HFF-Myc (cell line): ENCODE results near the gene CSNK2A1.

Source experiments
- DNase-seq: peaks from one replicate; pipeline ENCODE4 v3.0.0-alpha.2; 2011; ENCODE audit warnings: low read depth; ENCODE audit errors: extremely low read depth
- H3K4me3 ChIP-seq: replicated peaks from 2 replicates; pipeline ENCODE4 v1.5.1; 2011; ENCODE audit warnings: low read depth, mild to moderate bottlenecking, control low read depth, low read length
- TF ChIP-seq, protein P1 (sequence below): IDR thresholded peaks from 2 replicates; pipeline ENCODE4 v1.5.1; 2012; ENCODE audit warnings: mild to moderate bottlenecking, low read depth, low read length, control low read depth; ENCODE audit errors: missing control alignments

CSNK2A1 gene

DNA sequence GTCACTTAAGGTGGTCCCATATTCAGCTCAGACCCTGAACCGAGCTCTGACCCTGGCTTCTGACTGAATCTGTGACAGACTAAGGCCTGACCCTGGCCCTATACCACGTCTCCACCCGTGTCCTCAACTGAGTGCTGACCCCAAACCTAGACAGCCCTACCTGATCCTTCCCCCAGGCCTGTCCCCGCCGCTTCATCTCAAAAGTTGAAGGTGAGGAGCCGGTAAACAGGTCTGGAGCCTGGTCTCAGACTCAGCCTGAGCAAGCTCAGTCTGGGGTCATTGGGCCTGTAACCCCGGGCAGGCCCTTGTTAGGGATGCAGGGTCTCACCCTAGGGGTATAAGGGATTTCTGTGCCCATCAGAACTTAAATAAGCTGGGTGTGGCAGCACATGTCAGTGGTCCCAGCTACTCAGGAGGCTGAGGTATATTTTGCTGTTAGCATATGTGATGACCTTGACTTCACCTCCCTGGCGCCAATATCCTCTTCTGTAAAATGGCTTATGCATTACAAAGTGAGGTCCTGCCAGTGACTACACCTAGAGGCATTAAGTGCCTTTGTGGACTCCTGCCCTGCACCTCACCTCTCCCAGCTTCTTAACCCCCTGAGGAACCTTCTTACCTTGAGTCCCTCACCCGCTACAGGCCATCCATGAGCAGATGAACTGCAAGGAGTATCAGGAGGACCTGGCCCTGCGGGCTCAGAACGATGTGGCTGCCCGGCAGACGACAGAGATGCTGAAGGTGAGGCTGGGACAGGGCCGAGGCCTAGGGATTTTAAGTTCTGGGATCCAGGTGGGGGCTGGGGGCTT, 115.5 kb downstream of the CSNK2A1 start:
- no peak for DNase-seq
- TF ChIP-seq, protein P1, sequence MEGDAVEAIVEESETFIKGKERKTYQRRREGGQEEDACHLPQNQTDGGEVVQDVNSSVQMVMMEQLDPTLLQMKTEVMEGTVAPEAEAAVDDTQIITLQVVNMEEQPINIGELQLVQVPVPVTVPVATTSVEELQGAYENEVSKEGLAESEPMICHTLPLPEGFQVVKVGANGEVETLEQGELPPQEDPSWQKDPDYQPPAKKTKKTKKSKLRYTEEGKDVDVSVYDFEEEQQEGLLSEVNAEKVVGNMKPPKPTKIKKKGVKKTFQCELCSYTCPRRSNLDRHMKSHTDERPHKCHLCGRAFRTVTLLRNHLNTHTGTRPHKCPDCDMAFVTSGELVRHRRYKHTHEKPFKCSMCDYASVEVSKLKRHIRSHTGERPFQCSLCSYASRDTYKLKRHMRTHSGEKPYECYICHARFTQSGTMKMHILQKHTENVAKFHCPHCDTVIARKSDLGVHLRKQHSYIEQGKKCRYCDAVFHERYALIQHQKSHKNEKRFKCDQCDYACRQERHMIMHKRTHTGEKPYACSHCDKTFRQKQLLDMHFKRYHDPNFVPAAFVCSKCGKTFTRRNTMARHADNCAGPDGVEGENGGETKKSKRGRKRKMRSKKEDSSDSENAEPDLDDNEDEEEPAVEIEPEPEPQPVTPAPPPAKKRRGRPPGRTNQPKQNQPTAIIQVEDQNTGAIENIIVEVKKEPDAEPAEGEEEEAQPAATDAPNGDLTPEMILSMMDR: no peak
- no peak overlapping the region for H3K4me3 ChIP-seq

DNA sequence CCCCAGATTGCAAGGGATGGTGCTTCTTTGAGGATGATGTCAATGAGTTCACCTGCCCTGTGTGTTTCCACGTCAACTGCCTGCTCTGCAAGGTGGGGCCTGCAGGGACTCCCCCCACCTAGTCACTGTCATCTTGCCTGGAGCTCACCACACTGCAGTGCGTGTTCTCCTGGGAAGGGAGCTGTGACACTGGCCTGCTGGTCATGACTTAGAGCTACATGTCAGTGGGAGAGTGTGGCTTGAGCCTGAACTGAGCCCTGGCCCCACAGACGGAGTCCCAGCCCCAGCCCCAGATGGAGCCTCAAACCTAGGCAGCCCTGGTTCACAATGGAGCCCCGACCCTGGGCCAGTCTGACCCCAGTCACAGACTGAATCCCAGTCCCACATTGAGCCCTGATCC, 116.2 kb downstream of the CSNK2A1 start:
- TF ChIP-seq, protein P1: no peak
- DNase-seq: no peak
- H3K4me3 ChIP-seq: no peak overlapping the region

DNA sequence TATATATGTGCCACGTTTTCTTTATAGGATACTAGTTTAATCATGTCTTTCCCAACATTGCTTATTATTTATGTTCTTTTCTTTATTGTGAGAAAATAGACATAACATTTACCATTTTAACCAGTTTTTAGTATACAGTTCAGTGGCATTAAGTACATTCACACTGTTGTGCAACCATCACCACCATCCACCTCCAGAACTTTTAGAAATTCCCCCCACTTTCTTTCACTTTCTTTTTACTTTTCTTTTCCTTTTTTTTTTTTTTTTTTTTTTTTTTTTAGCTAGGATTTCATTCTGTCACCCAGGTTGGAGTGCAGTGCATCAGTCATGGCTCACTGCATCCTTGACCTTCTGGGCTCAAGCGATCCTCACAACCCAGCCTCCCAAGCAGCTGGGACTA, 117.0 kb downstream of the CSNK2A1 start:
- no peak for DNase-seq
- TF ChIP-seq, protein P1: no peak
- H3K4me3 ChIP-seq: no peak overlapping the region
